ENCODE data around the gene TOX2. TPM values are rescaled to one million over a fixed set of nuclear protein-coding genes. Genes with fewer than 3 reads are reported as not detected.

Gene TOX2
- total RNA-seq, 1 experiment from 2014 or later = 0.06 TPM

- DNase-seq (ENCODE audit: low read depth) = peak; percentile 96
These were observed 103.7 kb downstream of the TOX2 start for GRCh38 chr20:44018259-44018941.

DNA sequence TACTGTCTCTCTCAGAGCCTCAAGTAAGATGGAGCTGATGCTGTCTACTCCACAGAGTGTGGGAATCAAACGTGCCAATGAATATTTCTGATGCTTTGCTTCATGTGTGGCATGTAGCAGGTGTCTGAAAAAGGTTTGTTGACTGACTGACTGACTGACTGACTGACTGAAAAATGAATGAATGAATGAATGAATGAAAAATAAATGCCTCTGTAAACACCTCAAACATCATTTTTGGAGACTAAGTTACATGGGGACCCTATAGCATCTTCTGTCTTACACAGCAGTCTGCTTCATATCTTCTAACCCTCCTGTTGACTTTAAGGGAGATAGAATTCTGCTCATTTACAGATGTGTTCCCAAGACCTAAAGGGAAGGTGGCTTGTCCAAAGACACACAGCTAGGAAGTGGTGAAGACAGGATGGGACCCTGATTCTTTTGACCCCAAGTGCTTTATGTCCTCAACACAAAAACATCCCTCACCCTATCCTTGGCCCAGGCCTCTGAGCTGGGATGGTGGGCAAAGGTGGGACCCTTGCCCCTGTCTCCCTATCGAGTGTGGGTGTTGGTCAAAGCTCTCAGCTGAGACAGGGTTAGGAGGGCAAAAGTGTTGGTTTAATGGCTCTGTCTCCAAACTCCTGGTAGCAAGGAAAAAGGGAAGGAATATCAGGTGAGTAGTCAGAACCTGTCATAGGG is 104.4 kb downstream of the TOX2 start:
- no peak for DNase-seq (ENCODE audit: low read depth)

DNA sequence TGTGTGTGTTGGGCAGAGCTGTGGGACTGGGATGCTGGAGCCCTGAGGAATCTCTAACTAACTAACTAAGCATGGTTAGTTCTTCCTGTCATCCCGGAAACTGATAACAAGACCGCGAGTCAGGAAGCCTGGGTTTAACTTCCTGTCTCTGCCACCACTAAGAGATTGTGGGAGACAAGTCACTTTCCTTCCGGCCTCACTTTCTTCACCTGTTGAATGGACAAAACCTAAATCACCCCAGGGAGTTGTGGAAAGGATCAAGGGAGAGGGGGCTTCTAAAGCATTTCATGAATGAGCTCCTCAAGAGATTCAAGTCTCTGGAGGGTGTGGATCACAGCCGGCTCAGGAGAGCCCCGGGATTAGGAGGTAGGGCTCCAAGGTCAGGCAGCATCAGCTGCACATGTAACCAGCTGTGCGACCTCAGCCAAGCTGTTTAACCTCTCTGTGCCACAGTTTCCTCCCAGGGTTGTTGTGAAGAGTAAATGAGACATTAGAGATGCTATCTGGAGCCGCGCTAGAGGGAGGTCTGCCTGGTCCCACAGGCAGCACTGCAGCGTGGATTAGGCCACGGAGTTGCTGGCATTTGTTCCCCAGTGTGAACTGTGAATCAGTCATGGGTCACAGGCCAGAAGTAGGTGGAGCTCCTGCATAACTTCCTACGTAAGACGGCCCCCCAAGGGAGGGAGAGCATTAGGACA is 105.1 kb downstream of the TOX2 start:
- DNase-seq (ENCODE audit: low read depth) = peak; percentile 50

GRCh38 chr20:44020406-44021148 is 105.9 kb downstream of the TOX2 start:
- no peak for DNase-seq (ENCODE audit: low read depth)

DNA sequence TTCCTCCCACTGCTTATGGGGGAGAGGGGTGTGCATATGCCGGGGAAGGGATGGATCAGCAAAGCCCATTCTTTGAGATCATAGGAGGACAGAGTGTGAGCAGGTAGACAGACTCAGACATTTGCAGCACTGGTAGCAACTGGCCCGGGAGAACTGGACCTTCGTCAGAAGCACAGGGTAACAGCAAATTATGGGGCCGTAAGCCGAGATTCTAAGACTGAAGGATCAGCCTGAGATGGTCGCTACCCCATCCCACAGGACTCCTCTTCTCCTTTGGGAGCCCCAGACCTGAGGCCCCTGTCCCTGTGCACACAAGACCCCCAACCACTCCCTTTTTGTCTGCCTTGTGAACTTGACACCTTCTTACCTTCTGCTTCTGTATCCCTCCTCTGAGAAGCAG is 106.5 kb downstream of the TOX2 start:
- DNase-seq (ENCODE audit: low read depth) = no peak

DNA sequence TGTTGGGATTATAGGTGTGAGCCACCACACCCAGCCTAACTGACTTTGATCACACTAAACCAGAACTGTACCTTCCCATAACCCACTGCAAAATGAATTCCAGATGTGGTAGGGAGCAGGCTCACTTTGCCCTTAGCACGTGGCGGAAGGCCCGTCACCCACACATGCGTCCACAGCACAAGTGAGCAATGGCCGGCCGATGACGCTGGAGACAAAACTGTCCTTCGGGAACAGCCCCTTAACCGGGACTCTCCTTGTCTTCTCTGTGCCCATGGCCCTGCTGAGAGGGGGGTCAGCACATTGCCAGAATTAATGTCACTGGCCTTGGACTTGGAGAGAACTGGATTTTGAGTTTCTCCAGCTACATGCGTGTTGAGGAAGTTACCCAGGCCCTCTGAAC is 107.2 kb downstream of the TOX2 start:
- DNase-seq (ENCODE audit: low read depth) = no peak

DNA sequence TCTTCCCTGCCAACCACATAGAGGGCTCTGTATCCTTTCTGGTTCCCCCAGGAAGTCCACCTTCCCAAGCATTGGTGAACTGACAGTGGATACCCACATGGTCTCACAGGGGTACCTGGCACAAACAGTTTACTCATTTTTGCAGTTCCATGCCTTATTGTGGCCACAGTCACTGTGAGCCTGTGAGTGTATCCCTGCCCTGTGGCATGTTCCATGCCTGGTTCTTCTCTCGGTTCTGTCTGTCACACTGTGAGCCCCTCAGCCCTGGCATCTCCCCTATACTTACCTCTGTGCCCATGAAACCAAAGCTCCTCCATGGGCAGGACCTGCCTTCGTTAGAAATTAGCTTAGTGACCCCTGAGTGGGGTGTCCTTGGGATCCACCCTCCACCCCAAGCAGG is 107.8 kb downstream of the TOX2 start:
- DNase-seq (ENCODE audit: low read depth) = no peak

- DNase-seq (ENCODE audit: low read depth) = no peak
These were observed 109.1 kb downstream of the TOX2 start for GRCh38 chr20:44023515-44024371.

GRCh38 chr20:44024820-44025580 is 110.3 kb downstream of the TOX2 start:
- no peak for DNase-seq (ENCODE audit: low read depth)

DNA sequence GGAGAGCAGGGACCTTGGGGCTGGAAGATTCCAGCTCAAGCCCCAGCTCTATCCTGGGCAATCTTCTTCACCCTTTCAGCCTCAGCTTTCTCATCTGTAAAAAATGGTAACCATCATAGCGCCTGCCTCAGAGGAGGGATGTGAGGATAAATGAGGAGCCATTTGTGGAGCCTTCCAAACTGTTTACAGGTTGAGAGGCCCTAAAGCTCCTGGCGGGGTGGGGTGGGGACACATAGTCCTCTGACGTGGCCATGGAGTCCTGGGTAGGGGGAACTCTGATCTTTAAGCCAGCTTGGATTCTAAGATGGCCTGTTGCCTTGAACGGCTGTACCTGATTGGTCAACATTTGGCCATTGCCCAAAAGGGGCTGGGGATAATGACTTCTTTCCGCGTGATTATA is 111.1 kb downstream of the TOX2 start:
- no peak for DNase-seq (ENCODE audit: low read depth)

- DNase-seq (ENCODE audit: low read depth) = no peak
These were observed 112.1 kb downstream of the TOX2 start for GRCh38 chr20:44026647-44027342.

- DNase-seq (ENCODE audit: low read depth) = no peak
These were observed 112.8 kb downstream of the TOX2 start for GRCh38 chr20:44027343-44028002.

- DNase-seq (ENCODE audit: low read depth) = no peak
These were observed 113.5 kb downstream of the TOX2 start for GRCh38 chr20:44028003-44028730.

DNA sequence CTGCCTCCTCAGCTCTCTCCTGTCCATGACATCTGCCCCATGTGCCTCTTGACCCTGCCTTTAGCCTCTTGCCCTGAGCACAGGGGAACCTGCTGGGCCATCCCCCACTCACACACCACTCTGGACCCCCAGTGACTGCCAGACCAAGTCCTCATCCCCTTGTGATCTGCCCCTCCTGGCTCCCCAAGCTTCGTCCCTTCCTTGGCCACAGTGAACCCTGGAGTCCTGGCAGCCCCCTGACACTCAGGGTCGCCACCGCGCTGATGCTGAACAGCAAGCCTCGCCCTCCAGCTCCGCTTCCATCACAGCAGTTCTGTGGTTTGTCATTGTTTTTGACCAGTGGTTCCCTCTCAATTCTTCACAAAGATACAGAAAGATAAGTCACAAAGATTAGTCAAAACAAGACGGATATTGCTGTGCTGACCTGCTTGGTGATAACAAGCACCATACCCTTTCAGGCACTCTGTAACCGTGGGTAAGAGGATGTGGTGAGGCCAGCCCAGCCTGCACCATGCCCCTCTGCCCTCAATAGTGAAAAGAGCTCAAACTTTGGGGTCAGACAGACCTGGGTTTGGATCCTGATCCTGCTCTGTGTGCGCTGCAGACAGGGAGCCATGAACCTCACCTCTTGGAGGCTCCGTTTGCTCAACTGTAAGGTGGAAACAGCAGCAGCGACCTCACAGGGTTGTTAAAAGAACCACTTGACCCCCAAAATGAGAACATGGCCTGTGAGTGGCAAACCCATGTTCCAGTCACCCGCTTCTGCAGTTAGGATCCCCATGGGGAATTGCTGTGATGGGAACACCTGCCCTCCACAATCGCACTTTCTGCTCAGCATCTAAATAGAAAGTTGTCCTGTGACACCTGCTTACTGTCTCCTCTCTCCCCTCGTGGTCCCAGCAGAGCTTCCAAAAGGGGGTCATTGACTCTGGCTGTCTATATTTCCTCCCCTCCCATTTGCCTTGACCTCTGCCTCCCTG is 114.5 kb downstream of the TOX2 start:
- DNase-seq (ENCODE audit: low read depth) = no peak

GRCh38 chr20:44029848-44030230 is 115.2 kb downstream of the TOX2 start:
- DNase-seq (ENCODE audit: low read depth) = no peak

- DNase-seq (ENCODE audit: low read depth) = no peak
These were observed 115.7 kb downstream of the TOX2 start for GRCh38 chr20:44030394-44030793.

- no peak for DNase-seq (ENCODE audit: low read depth)
These were observed 116.4 kb downstream of the TOX2 start for GRCh38 chr20:44031001-44031574.
